Smooth muscle cell of bladder (primary cell): ENCODE results near the gene P2RY13. TPM values are rescaled to one million over a fixed set of nuclear protein-coding genes. Genes with fewer than 3 reads are reported as not detected.

Experiments used
- total RNA-seq: library from RNA; depleted of rRNA; stranded (reverse); fragments of >200 nt; gene quantifications from 2 replicates; pipeline ENCODE4 v1.2.3, GENCODE V29; 2014

The P2RY13 gene
- total RNA-seq: not detected in 2 replicates

GRCh38 chr3:151329363-151329762, at the start of gene P2RY13:
TSS of gene P2RY13 (minus strand) at chr3:151329549. CDS start at chr3:151329528, 21 bp downstream.

GRCh38 chr3:151316267-151316991, 12.9 kb downstream of the P2RY13 start, which contains the start of gene GPR87:
TSS of gene GPR87 (minus strand) at chr3:151316820. CDS start at chr3:151300100, 16,720 bp downstream.

GRCh38 chr3:151278230-151278629, 51.1 kb downstream of the P2RY13 start, which contains the start of gene P2RY14:
TSS of gene P2RY14 (minus strand) at chr3:151278542. CDS start at chr3:151214316, 64,226 bp downstream.

Other genes starting within 250 kb of the P2RY13 start
- 0.14 and 0.28 TPM in 2 replicates for gene MED12L, start 243.9 kb downstream of the P2RY13 start, total RNA-seq
- gene GPR171, start 126.3 kb downstream of the P2RY13 start, total RNA-seq: not detected in 2 replicates
- 0.43 TPM in 1 of 2 replicates, not detected in the other for gene P2RY14, start 51.0 kb downstream of the P2RY13 start, total RNA-seq
- under 0.01 TPM in 1 of 2 replicates, not detected in the other for gene GPR87, start 12.7 kb downstream of the P2RY13 start, total RNA-seq
- gene P2RY12, start 55.2 kb upstream of the P2RY13 start, total RNA-seq: 0.28 and 0.46 TPM in 2 replicates
- 0.71 and 6.1 TPM in 2 replicates for gene IGSF10, start 131.5 kb upstream of the P2RY13 start, total RNA-seq